ENCODE measurements around the gene EIF5A.

EIF5A gene

DNA sequence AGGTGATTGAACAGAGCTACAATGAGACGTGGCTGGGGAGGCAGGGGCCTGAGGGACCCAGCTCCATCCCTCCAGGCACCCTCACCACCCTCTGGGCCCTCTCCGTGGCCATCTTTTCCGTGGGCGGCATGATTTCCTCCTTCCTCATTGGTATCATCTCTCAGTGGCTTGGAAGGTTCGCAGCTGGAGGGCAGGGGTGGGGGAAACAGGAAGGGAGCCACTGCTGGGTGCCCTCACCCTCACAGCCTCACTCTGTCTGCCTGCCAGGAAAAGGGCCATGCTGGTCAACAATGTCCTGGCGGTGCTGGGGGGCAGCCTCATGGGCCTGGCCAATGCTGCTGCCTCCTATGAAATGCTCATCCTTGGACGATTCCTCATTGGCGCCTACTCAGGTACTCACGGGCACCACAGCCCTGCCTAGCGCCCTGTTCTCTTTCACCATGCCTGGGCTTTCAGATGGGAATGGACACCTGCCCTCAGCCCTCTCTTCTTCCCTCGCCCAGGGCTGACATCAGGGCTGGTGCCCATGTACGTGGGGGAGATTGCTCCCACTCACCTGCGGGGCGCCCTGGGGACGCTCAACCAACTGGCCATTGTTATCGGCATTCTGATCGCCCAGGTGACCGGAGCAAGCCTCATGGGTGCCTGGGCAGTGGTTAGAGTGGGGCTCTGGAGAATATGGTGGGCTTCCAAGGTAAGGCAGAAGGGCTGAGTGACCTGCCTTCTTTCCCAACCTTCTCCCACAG, 23.8 kb upstream of the EIF5A start:
- no peak overlapping the region for H3K4me3 ChIP-seq (ENCODE audit: low read length)
- DNase-seq (ENCODE audit: low read depth, low spot score), result no peak

DNA sequence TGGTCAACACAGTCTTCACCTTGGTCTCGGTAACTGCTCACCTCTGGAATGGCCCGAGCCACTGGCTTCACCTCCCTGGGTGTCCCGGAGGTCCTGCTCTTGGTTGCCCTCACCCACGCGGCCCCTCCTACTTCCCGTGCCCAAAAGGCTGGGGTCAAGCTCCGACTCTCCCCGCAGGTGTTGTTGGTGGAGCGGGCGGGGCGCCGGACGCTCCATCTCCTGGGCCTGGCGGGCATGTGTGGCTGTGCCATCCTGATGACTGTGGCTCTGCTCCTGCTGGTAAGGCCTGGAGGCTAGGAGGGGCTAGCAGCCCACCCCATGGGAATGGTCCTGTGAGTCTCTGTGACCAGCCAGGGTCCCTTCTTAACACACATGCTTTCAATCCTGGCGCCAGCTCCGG, 22.5 kb upstream of the EIF5A start:
- no peak for DNase-seq (ENCODE audit: low read depth, low spot score)

DNA sequence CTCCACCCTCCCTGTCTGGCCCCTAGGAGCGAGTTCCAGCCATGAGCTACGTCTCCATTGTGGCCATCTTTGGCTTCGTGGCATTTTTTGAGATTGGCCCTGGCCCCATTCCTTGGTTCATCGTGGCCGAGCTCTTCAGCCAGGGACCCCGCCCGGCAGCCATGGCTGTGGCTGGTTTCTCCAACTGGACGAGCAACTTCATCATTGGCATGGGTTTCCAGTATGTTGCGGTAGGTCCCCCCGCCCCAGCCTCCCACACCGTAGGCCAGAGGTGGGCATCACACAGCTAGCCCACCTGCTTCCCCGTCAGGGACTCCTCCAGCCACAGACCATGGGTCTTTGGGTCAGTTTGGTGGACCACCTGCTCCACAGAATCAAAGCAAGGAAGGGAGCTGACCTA, 21.7 kb upstream of the EIF5A start:
- no peak for DNase-seq (ENCODE audit: low read depth, low spot score)
- H3K4me3 ChIP-seq (ENCODE audit: low read length), result no peak overlapping the region

More for the DNA sequence above, 22.5 kb upstream of the EIF5A start:
- H3K4me3 ChIP-seq (ENCODE audit: low read length), result no peak overlapping the region

DNA sequence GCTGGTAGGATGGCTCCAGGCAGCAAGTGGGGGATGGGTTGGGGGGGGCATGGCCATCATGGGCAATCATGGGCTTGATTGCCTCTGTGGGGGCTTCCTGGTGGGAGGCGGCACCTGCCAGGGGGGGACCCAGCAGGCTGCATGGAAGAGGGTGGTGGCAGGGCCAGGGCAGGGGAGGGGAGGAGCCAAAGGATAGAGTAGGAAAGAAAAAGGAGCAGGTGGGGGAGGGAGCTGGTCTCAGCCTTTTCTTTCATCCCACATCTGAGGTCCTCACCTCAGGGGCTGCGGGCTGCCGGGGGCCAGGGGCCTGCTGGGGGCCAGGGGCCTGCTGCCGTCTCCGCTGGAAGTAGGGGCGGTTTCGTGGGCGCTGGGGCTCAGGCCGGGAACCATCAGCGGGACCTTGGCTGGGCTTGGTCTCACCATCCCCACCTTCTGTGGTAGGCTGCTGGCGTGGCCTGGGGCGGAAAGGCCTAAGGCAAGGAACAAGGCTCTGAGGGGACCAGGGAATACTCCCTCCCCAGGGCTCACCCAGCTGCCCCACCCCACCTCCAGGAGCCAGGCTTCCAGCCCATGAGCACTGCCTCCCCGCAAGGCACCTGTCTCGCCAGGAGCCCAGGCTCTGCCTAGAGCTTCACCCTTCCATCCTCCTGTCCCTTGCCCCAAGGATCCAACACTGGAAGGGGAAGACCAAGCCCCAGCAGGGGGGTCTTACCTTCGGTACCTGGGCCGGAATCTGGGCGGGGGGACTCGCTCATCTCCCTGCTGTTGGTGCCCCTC, 18.0 kb upstream of the EIF5A start:
- no peak for DNase-seq (ENCODE audit: low read depth, low spot score)
- no peak overlapping the region for H3K4me3 ChIP-seq (ENCODE audit: low read length)

DNA sequence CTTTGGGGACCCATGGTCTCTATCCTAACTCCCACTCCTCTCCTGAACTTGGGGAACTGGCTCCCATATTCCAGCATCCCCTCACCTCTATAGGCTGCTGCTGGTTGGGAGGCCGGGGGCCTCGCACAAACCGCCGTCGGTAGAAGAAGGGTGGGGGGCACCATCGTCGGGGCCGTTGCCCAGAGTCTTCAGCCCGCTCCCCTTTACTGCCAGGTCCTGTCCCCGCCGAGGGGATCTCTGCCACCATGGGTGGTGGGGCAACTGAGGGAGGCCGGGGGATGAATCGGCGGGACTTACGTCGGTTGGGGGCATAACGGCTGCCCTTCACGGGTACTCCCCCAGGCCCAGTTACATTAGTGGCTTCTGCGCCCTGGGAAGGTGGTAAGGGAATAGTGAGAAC, 17.3 kb upstream of the EIF5A start:
- H3K4me3 ChIP-seq (ENCODE audit: low read length), result no peak overlapping the region

DNA sequence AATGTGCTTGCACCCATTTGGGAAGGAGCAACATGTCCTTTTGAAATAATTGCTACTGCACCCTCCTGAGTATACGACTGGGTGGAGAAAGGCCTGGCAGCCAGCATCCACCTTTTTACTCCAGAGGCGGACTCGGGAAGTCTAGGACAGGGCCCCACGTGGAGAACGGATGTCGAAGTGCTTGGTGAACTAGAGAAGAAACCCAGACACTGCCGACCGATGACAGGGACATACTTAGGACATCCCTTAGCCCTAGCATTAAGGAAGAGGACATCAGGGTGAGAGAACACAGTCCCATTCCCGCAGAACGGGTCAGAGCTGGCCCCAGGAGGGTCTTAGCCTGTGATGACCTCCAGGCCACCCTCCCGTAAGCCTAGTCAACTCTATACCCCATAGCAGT, 16.7 kb upstream of the EIF5A start:
- no peak for DNase-seq (ENCODE audit: low read depth, low spot score)
- no peak overlapping the region for H3K4me3 ChIP-seq (ENCODE audit: low read length)

More for the DNA sequence above, 17.3 kb upstream of the EIF5A start:
- DNase-seq (ENCODE audit: low read depth, low spot score), result no peak

DNA sequence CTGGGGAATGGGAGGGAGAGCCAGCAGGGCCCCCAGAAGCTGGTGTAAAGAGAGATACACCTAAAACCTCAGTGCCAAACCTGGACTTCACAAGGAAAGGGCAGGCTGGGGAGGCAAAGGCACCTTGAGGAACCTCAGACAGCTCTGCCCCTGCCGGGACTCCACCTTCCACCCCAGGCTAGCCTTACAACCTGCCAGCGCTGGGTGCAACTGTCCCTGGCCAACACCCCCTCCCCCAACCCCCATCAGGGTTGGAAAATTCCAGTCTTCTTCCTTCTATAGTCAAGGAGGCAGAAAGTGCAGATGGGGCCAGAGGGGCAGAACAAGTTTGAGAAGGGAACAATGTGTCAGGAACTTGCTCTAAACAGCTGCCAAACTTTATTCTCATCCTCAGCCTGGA, 15.2 kb upstream of the EIF5A start:
- no peak for DNase-seq (ENCODE audit: low read depth, low spot score)
- H3K4me3 ChIP-seq (ENCODE audit: low read length), result no peak overlapping the region

DNA sequence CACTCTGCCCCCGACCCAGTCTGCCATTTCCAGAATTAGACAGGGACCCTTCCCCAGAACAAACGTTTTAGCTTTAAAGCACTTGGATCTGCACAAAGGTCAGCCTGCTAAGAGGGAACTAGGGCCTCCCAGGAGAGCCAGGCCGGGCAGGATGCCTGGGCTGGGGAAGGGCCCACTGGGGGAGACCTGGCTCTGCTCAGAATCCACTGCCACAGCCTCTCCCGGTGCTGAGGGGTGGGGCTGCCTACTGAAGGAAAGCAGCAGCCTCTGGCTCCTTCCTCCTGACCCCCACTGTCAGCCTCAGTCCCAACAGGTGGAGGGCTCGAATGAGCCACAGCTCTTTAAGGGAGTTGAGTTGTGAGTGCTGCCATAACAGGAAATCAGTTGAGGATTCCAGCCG, 14.7 kb upstream of the EIF5A start:
- DNase-seq (ENCODE audit: low read depth, low spot score), result no peak
- H3K4me3 ChIP-seq (ENCODE audit: low read length), result no peak overlapping the region

DNA sequence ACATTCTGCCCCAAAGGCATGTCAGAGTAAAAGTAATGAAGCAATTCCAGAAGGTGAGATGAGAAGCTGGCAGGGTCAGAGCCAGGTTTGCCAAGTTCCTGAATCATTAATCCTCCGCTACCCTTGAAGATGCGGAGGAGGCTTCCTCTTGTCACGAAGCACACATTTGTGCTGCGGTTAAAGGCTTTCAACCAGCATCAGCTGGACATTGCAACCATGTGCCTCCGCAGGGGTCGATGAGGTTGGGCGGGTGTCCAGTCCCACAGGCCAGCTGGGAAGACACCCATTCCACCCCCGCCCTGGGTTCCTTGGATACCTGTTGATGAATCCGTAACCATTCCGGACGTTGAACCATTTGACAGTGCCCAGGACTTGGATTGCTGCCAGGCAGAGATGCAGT, 14.3 kb upstream of the EIF5A start:
- DNase-seq (ENCODE audit: low read depth, low spot score), result no peak
- H3K4me3 ChIP-seq (ENCODE audit: low read length), result no peak overlapping the region

DNA sequence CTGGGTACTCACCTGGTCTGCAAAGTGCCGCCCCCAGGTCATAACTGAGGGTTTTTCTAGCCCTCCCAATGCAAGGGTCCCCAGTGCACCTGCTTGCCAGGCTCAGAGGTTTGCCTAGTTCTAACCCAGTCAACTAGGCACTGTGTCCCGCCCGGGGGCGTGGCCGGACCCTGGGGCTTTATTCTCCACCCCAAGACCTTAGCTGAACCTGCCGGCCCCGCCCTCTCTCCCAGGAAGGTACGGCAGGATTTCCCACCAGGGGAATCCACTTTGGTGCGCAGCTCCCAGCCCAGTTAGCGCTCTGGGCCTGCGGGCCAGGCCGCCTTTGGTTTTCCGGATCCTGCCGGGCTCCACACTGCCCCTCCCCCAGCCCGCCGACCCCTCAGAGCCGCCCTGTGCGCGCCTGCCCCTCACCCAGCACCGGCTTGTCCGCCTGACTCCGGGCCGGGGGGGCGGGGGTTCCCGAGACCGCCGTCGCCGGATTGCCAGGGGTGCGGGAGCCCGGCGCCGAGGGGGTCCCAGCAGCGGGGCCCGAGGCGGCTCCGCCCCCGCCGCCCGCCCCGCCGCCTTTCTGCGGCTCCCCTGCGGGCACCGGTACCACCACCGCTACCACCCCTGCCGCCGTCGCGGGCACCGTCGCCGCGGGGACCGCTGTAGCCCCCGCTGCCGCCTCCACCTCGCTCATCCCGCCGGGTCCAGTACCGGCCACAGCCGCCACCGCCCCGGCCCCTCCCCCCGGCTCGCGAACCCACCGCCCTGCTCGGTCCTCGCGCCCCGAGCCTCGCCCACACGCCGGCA, 13.4 kb upstream of the EIF5A start:
- peak overlapping the region; percentile 21 for H3K4me3 ChIP-seq (ENCODE audit: low read length)
- DNase-seq (ENCODE audit: low read depth, low spot score), result no peak

DNA sequence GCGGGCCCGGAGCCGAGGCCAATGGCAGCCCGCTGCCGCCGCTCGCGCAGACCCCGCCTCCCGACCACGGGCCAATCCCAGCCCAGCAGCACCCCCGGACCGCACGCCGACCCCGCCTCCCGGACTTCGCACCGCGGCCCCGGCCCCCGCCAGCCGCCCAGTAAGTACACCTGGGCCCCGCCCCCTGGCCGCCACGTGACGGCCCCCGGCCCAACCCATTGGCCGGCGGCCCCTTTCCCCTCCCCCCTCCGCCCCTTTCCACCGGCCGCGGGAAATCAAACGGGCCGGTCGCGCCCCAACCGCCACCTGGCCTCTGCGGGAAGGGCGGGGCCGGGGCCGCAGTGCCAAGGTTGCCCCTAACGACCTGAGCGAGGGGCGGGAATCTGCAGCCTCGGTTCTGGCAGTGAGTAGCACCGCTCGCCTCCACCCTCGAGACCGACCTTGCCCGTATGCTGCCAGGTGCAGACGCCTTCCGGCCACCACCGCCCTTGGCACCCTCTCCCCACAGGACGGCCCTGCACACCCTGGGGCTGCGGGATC, 12.7 kb upstream of the EIF5A start, which contains the start of gene YBX2:
YBX2 (minus strand) TSS at position 26 of the 540 bp plus-strand sequence. CDS start 139 bp downstream, outside the sequence.
- peak; percentile 76 for DNase-seq (ENCODE audit: low read depth, low spot score)

DNA sequence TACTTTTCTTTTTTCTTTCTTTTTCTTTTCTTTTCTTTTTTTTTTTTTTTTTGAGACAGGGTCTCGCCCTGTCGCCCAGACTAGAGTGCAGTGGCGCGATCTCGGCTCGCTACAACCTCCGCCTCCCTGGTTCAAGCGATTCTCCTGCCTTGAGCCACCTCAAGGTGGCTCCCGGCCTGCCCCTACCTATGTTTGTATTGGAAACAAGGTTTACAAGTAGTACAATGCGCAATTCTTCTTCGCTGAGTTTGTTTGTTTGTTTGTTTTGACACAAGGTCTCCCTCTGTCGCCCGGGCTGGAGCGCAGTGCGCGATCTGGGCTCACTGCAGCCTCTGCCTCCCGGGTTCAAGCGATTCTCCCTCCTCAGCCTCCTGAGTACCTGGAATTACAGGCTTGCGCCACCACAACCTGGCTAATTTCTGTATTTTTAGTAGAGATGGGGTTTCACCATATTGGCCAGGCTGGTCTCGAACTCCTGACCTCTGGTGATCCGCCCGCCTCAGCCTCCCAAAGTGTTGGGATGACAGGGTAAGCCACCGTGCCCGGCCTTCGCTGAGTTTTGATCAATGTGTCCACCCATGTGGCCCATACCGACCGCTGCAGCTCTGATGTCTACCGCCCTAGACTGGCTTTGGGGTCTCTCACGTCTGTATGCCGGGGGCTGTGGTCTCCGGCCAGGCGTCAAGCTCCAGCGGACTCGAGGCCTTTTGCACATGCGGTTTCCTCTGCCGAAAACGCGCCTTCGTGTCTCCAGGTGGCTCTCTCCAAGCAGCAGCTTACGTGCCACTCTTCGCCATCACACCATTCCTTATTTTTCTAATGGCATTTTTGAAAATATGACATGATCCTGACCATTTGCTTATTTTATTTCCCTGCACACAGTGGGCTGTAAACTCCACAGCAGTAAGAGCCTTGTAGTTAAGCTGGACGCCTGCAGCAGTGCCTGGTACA, 11.9 kb upstream of the EIF5A start:
- H3K4me3 ChIP-seq (ENCODE audit: low read length), result peak overlapping the region; percentile 56
- no peak for DNase-seq (ENCODE audit: low read depth, low spot score)

More for the DNA sequence above, 12.7 kb upstream of the EIF5A start, which contains the start of gene YBX2:
- H3K4me3 ChIP-seq (ENCODE audit: low read length), result peak within 1 kb of the TSS; percentile 56

DNA sequence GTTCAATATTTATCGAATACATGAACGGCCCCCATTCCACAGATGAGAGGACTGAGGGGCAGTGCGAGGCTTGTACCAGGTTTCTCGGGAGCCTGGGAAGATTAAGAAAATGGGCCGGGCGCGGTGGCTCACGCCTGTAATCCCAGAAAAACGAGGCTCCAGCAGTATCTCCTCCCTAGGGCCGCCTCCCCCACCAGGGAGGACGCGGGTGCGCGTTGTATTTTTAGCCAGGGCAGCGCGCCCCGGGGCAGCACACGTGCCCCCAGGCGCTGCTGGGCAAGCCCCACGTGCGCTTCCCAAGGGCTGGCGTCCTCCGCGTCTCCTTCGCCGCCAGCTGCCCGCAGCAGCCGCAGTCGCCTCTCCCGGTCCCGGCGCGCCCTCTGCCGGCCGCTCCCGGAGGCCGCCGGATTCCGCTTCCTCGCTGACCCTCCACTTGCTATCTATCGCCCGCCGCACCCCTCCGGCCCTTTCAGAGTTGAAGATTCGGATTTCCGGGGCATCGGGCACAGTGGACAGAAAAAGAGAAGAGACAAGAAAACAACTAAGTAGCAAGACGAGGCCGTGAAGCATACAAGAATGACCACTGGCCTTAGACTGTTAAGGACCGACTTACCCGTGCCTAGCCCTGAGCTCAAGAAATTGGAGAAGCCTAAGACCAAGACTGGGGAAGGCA, 11.1 kb upstream of the EIF5A start:
- peak overlapping the region; percentile 3; the same call in 1 of the 2 replicates for H3K4me3 ChIP-seq (ENCODE audit: low read length)
- no peak for DNase-seq (ENCODE audit: low read depth, low spot score)

DNA sequence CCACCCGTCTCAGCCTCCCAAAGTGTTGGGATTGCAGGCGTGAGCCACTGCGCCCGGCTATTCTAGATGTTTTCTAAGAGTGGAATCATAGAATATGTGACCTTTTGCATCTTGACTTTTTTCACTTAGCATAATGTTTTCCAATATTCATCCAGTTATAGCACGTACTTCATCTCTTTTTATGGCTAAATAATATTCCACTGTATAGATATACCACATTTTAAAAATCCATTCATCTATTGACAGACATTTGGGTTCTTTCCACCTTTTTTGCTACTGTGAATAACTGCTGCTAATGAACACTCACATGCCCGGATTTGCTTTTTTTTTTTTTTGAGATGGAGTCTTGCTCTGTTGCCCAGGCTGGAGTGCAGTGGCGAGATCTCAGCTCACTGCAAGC, 3.2 kb upstream of the EIF5A start:
- no peak overlapping the region for H3K4me3 ChIP-seq (ENCODE audit: low read length)
- no peak for DNase-seq (ENCODE audit: low read depth, low spot score)

DNA sequence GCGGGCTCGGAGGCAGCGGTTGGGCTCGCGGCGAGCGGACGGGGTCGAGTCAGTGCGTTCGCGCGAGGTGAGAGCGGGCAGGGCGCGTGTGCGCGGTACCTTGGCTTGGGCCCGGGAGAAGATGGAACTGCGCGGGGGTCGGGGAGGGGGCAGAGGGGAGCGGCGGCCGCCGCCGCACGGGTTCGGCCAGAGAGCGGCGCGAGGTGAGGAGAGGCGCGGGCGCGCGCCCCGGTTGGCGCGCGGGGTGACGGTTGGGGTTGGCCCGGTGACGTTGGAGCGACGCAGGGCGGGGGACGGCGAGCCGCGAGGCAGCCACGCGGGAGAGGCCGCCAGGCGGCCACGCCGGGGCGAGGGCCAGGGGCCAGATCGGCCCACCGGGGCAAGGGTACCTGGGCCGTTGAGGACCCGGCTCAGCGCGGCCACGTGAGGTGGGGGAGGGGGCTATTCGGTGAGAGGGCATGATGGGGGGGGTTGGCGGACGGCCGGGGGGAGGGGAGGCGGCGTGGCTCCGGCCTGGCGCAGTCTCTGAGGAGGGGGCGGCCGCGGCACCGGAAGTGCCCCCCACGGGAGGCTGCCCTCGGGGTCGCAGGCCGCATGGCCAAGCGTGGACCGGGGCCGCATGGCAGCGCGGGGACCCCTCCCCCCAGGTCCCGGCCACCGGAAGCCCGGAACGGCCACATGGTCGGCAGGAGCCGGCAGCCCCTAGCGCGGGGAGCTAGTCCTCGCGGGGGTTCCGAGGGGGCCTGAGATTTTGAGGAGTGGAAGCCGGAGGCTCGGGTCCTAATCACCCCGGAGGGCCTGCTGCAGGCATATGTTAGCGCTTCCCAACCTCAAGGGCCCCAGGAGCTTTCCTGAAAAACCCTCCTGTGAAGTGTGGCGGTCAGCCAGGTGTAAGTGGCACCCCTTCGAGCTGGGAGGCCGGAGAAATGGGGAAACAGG, 527 bp downstream of the EIF5A start:
- no peak for DNase-seq (ENCODE audit: low read depth, low spot score)
- H3K4me3 ChIP-seq (ENCODE audit: low read length), result peak overlapping the region; percentile 81

DNA sequence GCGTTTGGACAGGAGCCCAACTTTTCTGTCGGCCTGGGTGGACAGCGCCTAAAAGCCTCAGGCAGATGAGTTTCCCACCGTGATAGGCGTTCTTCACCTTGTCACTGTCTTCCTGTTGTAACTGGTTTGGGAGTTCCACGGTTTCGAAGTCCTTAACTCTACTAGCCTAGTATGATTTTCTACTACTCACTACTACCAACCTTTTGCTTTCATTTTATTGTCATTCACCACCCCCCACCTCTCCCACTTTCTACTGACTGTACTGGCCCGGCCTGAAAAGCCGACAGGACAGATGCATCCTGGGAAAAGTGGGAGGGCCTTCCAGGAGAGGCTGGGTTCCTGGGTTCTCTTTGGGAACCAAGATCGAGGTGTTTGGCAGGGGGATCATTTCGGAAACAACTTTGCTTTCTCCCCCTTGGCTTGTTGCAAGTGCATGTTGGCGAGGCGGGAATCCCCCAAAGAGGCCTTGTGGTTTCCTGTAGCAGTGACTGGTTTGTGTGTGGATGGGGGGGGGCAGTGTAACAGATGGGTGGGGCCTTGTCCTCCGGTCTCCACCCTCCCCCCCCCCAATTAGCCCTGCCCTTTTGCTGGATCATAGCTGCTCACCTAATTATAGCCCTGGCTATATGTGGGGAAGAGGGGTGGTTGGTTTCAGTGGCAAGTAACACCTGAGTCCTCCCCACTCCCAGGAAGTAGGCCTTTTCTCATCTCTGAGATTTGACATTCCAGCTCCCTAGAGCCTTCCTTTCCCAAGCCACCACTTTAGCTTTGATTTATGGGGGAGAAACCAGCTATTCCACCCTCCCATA, 1.4 kb downstream of the EIF5A start:
- peak; percentile 90 for DNase-seq (ENCODE audit: low read depth, low spot score)
- H3K4me3 ChIP-seq (ENCODE audit: low read length), result peak overlapping the region; percentile 81
